Measurements from ENCODE around the gene ARHGEF17. TPM values are rescaled to one million over a fixed set of nuclear protein-coding genes. Genes with fewer than 3 reads are reported as not detected.

The ARHGEF17 gene
- total RNA-seq, 1 experiment from 2014 or later: 9.8 TPM

- DNase-seq (ENCODE audit: low spot score): peak; percentile 76
Observed at GRCh38 chr11:73376803-73377629, 68.9 kb downstream of the ARHGEF17 start.

GRCh38 chr11:73379189-73379880 is 71.3 kb downstream of the ARHGEF17 start:
- no peak for DNase-seq (ENCODE audit: low spot score)

- DNase-seq (ENCODE audit: low spot score): no peak
Observed at GRCh38 chr11:73380331-73380730, 72.3 kb downstream of the ARHGEF17 start.

GRCh38 chr11:73380897-73381410 is 72.9 kb downstream of the ARHGEF17 start:
- DNase-seq (ENCODE audit: low spot score): no peak

GRCh38 chr11:73381589-73381988 is 73.5 kb downstream of the ARHGEF17 start:
- DNase-seq (ENCODE audit: low spot score): no peak

GRCh38 chr11:73382183-73382582 is 74.1 kb downstream of the ARHGEF17 start:
- DNase-seq (ENCODE audit: low spot score): no peak

GRCh38 chr11:73382747-73383146 is 74.7 kb downstream of the ARHGEF17 start:
- no peak for DNase-seq (ENCODE audit: low spot score)

- peak; percentile 66 for DNase-seq (ENCODE audit: low spot score)
Observed at GRCh38 chr11:73383249-73384124, 75.4 kb downstream of the ARHGEF17 start.

- DNase-seq (ENCODE audit: low spot score): no peak
Observed at GRCh38 chr11:73384125-73384441, 76.0 kb downstream of the ARHGEF17 start.

- no peak for DNase-seq (ENCODE audit: low spot score)
Observed at GRCh38 chr11:73384531-73384871, 76.4 kb downstream of the ARHGEF17 start.

GRCh38 chr11:73384872-73385689 is 77.0 kb downstream of the ARHGEF17 start:
- no peak for DNase-seq (ENCODE audit: low spot score)

- DNase-seq (ENCODE audit: low spot score): no peak
Observed at GRCh38 chr11:73386016-73386415, 77.9 kb downstream of the ARHGEF17 start.

GRCh38 chr11:73386546-73386945 is 78.5 kb downstream of the ARHGEF17 start:
- no peak for DNase-seq (ENCODE audit: low spot score)

- DNase-seq (ENCODE audit: low spot score): no peak
Observed at GRCh38 chr11:73387594-73388264, 79.7 kb downstream of the ARHGEF17 start.

- peak; percentile 49 for DNase-seq (ENCODE audit: low spot score)
Observed at GRCh38 chr11:73388265-73389133, 80.4 kb downstream of the ARHGEF17 start.

- DNase-seq (ENCODE audit: low spot score): peak; percentile 76
Observed at GRCh38 chr11:73389134-73389525, 81.1 kb downstream of the ARHGEF17 start.

- DNase-seq (ENCODE audit: low spot score): no peak
Observed at GRCh38 chr11:73389916-73390315, 81.8 kb downstream of the ARHGEF17 start.

- DNase-seq (ENCODE audit: low spot score): no peak
Observed at GRCh38 chr11:73390601-73391565, 82.8 kb downstream of the ARHGEF17 start.

GRCh38 chr11:73391665-73392064 is 83.6 kb downstream of the ARHGEF17 start:
- DNase-seq (ENCODE audit: low spot score): no peak

Measured in A172 (cell line).